HG02884 (cell line): ENCODE results near the gene PLEKHO1.
A peak's percentile ranks its signal among the peaks of the same experiment; 100 is the strongest.
"Not testable (repeated sequence)": the region's sequence is repeated elsewhere in the genome, so short reads cannot be mapped to it uniquely, and the experiment has no call there.

Experiments used
- ATAC-seq: cut with Tn5 transposase; IDR thresholded peaks from one replicate; pipeline ENCODE4 v1.9.1; 2021; ENCODE audit warnings: mild to moderate bottlenecking, moderate library complexity; ENCODE audit not compliant: unreplicated experiment

The PLEKHO1 gene, protein sequence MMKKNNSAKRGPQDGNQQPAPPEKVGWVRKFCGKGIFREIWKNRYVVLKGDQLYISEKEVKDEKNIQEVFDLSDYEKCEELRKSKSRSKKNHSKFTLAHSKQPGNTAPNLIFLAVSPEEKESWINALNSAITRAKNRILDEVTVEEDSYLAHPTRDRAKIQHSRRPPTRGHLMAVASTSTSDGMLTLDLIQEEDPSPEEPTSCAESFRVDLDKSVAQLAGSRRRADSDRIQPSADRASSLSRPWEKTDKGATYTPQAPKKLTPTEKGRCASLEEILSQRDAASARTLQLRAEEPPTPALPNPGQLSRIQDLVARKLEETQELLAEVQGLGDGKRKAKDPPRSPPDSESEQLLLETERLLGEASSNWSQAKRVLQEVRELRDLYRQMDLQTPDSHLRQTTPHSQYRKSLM

DNA sequence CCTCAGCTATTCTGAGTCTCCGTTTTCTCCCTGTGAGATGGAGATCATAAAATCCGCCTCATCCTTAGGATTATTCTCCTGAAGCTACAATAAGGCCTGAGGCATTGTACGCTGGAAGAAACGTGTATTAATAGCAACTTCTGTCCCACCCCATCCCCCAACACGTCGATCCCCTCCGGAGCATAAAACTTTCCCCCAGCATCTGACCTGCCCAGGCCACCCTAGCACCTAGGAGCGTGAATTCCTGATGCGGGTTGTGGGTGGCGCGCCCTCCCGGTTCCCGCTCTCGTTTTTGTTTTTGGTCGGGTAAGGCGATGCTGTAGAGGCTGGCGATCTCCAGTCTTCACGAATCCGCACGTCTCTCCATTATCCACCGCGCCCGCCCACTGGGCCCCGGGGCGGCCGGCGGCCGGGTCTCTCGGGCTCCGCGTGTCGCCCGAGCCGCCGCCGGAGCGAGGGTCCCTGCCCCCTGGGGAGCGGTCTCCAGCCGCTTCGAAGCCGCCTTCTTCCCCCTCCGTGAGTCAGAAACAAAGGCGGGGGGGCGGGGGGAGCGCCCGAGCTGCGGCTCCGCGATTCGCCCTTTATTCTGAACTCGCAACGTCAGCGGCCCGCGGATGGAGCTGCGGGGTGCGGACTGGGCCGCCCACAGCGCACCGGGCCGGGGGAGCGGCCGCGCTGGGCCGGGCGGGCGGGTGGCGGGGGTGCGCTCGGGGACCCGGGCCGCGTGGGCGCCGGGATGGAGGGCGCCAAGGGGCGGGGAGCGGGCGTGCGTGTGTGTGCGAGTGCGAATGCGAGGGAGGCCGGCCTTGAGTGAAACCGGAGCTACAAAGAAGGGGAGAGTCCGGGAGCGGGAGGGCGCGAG, at the start of gene PLEKHO1:
Gene PLEKHO1 (plus strand): TSS at position 646 of the 862 bp plus-strand sequence. CDS start 342 bp downstream, outside the sequence.
- peak; percentile 53 for ATAC-seq

GRCh38 chr1:150102986-150103385, 46.7 kb upstream of the PLEKHO1 start:
- no peak for ATAC-seq

DNA sequence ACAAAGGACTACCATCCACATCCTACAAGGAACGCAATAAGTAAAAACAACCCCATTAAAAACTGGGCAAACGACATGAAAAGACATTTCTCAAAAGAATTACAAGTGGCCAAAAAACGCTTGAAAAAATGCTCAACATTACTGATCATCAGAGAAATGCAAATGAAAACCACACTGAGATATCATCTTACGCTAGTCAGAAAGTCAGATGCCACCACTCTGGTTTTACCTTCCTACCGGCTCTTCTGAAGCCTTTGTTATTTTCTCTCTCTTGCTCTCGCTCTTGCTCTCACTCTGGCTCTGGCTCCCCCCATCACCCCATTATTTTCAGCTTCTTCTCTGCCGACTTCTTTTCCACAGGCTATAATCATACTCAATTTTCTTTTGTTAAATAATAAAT, 43.4 kb upstream of the PLEKHO1 start:
- no peak for ATAC-seq

DNA sequence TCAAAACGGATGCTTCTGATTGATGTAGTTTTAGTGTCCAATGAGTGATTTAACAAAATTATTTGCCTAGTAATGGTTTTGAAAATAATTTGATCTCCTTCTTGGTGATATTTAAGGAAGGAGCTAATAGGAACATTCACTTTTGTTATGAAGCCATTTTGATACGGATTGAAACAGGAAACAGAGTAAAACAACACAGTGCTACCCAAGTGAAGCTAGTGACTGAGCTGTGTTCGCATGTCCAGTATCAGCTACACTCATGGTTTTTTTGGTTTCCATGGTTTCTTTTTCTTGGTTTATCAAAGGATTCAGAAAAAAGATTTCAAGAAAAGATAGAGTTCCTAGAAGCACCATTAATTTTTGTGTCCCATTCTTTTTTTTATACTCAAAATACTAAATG, 40.1 kb upstream of the PLEKHO1 start:
- ATAC-seq: no peak

DNA sequence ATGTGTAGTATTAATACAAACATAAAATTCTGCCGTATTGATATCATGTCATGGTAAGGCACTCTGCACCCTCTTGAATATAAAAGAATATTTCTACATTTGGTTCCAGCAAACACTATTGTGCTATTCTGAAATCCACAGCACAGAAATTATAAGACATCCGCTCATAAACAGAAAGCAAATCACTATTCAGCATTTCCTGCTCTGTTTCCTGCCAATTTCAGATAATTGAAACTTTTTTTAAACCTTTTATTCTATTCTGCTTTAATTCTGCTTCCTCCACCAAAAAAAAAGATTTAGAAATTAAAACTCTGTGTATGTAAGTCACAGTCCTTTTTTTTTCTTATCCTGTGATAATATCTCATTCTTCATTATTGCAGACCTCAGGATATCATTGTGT, 39.6 kb upstream of the PLEKHO1 start:
- ATAC-seq: no peak

- ATAC-seq: no peak
Measured at GRCh38 chr1:150111670-150112069, 38.0 kb upstream of the PLEKHO1 start.

- no peak for ATAC-seq
Measured at GRCh38 chr1:150115121-150115520, 34.6 kb upstream of the PLEKHO1 start.

DNA sequence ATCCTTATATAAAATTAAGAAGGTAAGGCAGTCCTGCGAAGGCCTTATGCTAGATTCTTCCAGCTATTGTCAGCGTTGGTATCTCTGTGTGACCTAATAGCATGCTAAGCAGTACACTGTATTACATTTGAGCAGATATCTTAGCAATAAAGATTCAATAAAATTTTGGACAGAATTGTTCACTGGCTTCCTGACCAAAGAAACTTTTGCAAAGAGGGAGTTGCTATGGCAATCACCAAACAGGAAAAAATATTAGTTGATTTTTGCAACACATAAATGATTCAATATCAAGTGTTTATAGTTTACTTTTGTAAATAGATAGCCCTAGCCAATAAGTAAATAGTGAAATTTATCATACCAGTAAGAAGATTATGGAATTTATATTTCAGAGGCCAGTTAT, 31.0 kb upstream of the PLEKHO1 start:
- ATAC-seq: no peak

DNA sequence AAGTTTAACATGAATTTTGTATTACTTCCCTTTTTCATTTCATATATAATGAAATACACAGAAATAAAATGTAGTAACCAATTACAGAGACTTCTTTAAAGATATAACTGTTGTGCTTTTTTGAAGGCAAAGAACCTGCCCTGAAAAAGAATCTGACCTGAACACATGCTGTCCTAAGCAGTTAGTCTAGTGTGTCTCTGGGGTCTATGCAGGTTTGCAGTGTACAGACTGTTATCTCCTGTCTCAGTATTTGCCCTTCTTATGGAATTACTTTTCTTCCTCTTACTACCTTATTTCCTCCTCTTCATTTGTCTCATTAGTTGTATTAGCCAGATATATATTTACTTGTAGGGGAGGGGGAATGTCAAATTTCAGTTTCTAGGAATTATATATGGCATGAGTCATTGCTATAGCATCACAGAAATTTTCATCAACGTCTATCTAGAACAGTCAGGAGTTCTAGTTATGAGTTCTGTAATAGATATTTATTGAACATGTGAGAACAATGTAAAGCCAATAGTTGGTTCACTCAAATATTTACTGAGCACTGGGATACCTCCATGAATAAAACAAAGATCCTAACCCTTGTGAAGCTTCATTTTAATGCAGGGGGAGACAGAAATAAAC, 28.4 kb upstream of the PLEKHO1 start:
- ATAC-seq: no peak

DNA sequence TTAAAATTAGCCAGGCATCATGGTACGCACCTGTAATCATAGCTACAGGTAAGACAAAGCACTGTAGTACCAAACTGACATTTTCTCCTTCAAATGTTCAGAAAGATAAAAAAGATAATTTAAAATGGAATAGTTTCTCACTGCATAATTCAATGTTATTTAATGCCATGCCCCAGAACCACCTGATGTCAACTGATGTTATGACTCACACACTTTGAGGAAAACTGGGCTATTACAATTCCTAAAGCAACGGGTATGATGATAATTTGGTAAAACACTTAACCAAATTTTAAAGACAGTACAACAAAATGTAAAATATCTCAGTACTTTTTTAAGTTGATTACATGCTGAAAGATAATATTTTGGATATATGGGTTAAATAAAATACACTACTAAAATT, 22.9 kb upstream of the PLEKHO1 start:
- no peak for ATAC-seq

DNA sequence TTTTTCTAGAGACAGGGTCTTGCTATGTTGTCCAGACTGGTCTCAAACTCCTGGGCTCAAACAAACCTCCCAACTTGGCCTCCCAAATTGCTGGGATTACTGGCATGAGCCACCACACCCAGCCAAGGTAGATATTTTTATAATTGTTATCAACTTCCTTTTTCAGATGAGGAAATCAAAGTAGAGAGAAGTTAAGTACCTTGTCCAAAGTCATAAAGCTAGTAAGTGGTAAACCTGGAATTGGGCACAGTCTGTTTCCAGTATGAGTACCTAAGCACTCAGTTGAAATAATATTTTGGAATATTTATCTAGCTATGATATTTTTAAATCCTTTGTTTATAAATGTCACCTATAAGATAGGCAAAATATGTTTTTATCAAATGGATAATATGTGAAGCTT, 22.3 kb upstream of the PLEKHO1 start:
- ATAC-seq: no peak

- no peak for ATAC-seq
Measured at GRCh38 chr1:150127868-150128267, 21.8 kb upstream of the PLEKHO1 start.

DNA sequence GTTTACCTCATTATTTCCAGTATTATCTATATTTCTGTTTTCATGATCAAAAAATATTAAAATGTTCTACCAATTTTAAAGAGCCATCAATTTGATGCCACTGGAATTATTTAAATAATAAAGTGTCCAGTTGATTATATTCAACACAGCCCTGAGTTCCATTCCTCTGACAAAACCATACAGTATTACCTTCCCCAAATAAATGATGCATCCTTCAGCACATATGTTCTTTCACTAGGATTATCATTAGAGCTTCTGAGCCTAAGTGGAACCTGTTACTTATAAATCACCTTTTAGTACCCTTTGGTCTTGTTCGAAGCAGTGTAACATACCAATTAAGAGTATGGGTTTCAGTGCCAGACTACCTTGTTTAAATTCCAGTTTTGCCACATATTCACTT, 17.3 kb upstream of the PLEKHO1 start:
- no peak for ATAC-seq

- ATAC-seq: no peak
Measured at GRCh38 chr1:150134537-150134936, 15.2 kb upstream of the PLEKHO1 start.

DNA sequence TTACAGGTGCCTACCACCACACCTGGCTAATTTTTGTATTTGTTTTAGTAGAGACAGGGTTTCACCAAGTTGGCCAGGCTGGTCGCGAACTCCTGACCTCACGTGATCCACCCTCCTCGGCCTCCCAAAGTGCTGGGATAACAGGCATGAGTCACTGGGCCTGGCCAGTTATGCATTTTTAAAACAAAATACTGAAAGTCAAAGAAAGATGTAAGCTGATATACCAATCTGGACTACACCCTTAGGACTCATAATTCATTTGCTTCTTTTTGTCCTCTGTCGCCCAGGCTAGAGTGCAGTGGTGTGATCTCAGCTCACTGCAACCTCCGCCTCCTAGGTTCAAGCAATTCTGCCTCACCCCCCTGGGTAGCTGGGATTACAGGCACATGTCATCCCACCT, 14.3 kb upstream of the PLEKHO1 start:
- not testable (repeated sequence) for ATAC-seq

DNA sequence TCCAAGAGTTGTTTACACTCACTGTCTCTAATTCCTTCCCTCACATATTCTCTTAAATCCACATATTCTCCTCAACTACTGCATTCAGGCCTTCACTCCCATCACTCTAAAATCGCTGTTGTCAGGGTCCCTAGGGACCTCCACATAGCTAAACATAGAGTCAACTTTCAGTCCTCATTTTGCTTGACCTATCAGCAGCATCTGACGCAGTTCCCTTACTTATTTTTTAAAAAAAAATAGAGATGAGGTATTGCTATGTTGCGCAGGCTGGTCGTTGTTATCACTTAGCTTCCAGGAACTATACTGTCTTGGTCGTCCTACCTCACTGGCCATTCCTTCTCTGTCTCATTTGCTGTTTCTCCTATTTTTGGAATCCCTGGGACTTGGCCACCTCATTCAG, 11.7 kb upstream of the PLEKHO1 start:
- ATAC-seq: no peak

- no peak for ATAC-seq
Measured at GRCh38 chr1:150141452-150141851, 8.3 kb upstream of the PLEKHO1 start.

DNA sequence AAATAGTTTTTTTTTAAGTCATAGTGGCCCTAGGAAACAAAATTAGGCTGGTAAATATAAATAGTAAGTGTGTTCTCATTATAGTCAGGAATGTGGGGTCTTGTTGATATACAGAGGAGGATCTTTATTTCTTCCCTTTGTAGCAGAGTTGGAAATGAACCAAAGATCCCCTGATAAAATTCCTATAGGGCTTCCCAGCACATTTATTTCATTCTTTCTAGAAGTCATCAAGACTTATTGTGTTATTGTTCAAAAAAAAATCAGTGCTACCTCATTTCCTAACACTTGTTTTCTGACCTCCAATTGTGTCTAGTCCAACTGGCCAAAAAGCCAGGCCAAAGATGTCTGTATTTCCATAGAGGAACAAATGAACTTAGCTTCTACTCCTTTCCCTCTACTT, 7.6 kb upstream of the PLEKHO1 start:
- ATAC-seq: no peak

- ATAC-seq: no peak
Measured at GRCh38 chr1:150144606-150145005, 5.1 kb upstream of the PLEKHO1 start.

- ATAC-seq: not testable (repeated sequence)
Measured at GRCh38 chr1:150146016-150146415, 3.7 kb upstream of the PLEKHO1 start.

DNA sequence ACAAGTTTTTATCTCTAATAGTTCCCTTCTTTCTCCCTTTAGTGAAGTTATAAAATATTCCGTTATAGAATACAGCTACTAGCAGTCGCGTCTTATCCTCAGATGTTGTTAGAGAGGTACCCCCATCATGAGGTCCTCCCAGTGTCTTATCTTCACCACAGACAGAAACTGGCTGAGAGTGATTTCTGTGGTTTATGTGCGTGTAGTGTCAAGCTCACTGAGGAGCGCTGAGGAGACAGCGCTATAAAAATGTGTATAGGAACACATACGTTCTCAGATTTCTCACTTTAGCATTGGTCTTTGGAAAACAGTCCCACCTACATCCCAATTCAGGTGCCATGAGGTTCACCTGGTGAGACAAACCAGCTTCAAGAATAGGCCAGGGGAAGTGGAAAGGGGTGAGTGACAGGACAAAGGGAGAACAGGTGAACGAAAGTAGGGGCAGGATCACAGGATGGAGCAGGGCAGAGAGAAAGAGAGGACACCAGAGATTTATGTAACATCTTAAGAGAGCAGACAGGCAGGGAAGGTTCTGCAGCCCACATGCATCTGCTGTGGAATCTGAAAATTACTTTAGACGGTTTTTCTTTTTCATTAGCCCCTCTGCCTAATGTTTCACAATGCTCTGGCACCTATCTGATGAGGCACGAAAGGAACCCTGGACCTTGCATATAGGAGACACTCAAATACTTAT, 2.7 kb upstream of the PLEKHO1 start:
- no peak for ATAC-seq
